Activated naive CD8-positive, alpha-beta T cell treated with anti-CD3 and anti-CD28 coated beads, Interleukin-2, amount 10 ng/mL, durations not matched to agents 7 days and 5 days (primary cell): ENCODE results near the gene CORO2B. TPM values are rescaled to one million over a fixed set of nuclear protein-coding genes. Genes with fewer than 3 reads are reported as not detected.
"Not testable (repeated sequence)": the region's sequence is repeated elsewhere in the genome, so short reads cannot be mapped to it uniquely, and the experiment has no call there.

Experiments
- ATAC-seq: fragments of 150-1000 bp; cut with Tn5 transposase; one replicate; pipeline ENCODE4 v1.10.0; 2021; ENCODE audit warnings: low read depth, moderate library complexity
- POLR2A ChIA-PET: fragments of 350-600 bp; sonication (Branson Sonifier 250); formaldehyde crosslinking; loops from one replicate; lab custom pipeline; 2021; ENCODE audit warnings: antibody characterized with exemption; lab: Charles Lee
- DNase-seq: peaks from one replicate; pipeline ENCODE4 v3.0.0; 2021
- H3K27ac Mint-ChIP-seq: one replicate; pipeline ENCODE4 v1.8.0; 2022; ENCODE audit warnings: mild to moderate bottlenecking, mixed read lengths
- H3K27me3 Mint-ChIP-seq: one replicate; pipeline ENCODE4 v1.8.0; 2022; ENCODE audit warnings: mild to moderate bottlenecking, moderate library complexity, mixed read lengths
- H3K36me3 Mint-ChIP-seq: one replicate; pipeline ENCODE4 v1.8.0; 2021; ENCODE audit warnings: mild to moderate bottlenecking, mixed read lengths
- H3K4me1 Mint-ChIP-seq: one replicate; pipeline ENCODE4 v1.8.0; 2021; ENCODE audit warnings: mixed read lengths
- H3K4me3 Mint-ChIP-seq: one replicate; pipeline ENCODE4 v1.8.0; 2022; ENCODE audit warnings: mild to moderate bottlenecking, moderate library complexity, mixed read lengths
- H3K9me3 Mint-ChIP-seq: one replicate; pipeline ENCODE4 v1.8.0; 2021; ENCODE audit warnings: mixed read lengths
- total RNA-seq, 2 experiments: library from RNA; stranded (reverse); gene quantifications; one replicate each; pipeline ENCODE4 v1.2.3, GENCODE V29; 2021

The CORO2B gene
- total RNA-seq, 2 experiments from 2014 or later = not detected

GRCh38 chr15:68642491-68642845 is 63.7 kb downstream of the CORO2B start:
- no peak overlapping the region for H3K4me3 Mint-ChIP-seq
- ATAC-seq (no peak), DNase-seq (peak; percentile 10)
- no peaks in the 10 kb centered on the region for H3K9me3 Mint-ChIP-seq
- no peak overlapping the region for H3K27ac Mint-ChIP-seq
- peaks cover 1% of the 10 kb centered on the region for H3K4me1 Mint-ChIP-seq
- no peaks in the 10 kb centered on the region for H3K36me3 Mint-ChIP-seq
- peaks cover 5% of the 10 kb centered on the region for H3K27me3 Mint-ChIP-seq
- POLR2A ChIA-PET = no interaction called here

GRCh38 chr15:68643216-68643830 is 64.5 kb downstream of the CORO2B start:
- Mint-ChIP-seq H3K9me3 (no peaks in the 10 kb centered on the region), H3K27ac (no peak overlapping the region), H3K4me1 (peaks cover 1% of the 10 kb centered on the region), H3K4me3 (no peak overlapping the region), H3K27me3 (peaks cover 4% of the 10 kb centered on the region), H3K36me3 (no peaks in the 10 kb centered on the region)
- POLR2A ChIA-PET = no interaction called here
- ATAC-seq (no peak), DNase-seq (peak; percentile 17)

- Mint-ChIP-seq H3K4me3 (no peak overlapping the region), H3K4me1 (peaks cover 1% of the 10 kb centered on the region), H3K36me3 (no peaks in the 10 kb centered on the region), H3K27me3 (peaks cover 2% of the 10 kb centered on the region), H3K27ac (no peak overlapping the region), H3K9me3 (no peaks in the 10 kb centered on the region)
- POLR2A ChIA-PET = no interaction called here
- DNase-seq (peak; percentile 1), ATAC-seq (no peak)
Observed at GRCh38 chr15:68644083-68644904, 65.5 kb downstream of the CORO2B start.

- no peak overlapping the region for H3K27ac Mint-ChIP-seq
- H3K9me3 Mint-ChIP-seq = no peaks in the 10 kb centered on the region
- POLR2A ChIA-PET = no interaction called here
- H3K36me3 Mint-ChIP-seq = no peaks in the 10 kb centered on the region
- peaks cover 1% of the 10 kb centered on the region for H3K4me1 Mint-ChIP-seq
- H3K27me3 Mint-ChIP-seq = peaks cover 2% of the 10 kb centered on the region
- no peak overlapping the region for H3K4me3 Mint-ChIP-seq
- ATAC-seq (no peak), DNase-seq (peak; percentile 9)
Observed at GRCh38 chr15:68644996-68645395, 66.2 kb downstream of the CORO2B start.

- H3K27me3 Mint-ChIP-seq = peaks cover 2% of the 10 kb centered on the region
- DNase-seq = peak; percentile 2
- POLR2A ChIA-PET = no interaction called here
- H3K4me3 Mint-ChIP-seq = no peak overlapping the region
- H3K36me3 Mint-ChIP-seq = no peaks in the 10 kb centered on the region
- no peak for ATAC-seq
- no peak overlapping the region for H3K27ac Mint-ChIP-seq
- no peaks in the 10 kb centered on the region for H3K9me3 Mint-ChIP-seq
- peaks cover 1% of the 10 kb centered on the region for H3K4me1 Mint-ChIP-seq
Observed at GRCh38 chr15:68646156-68646555, 67.4 kb downstream of the CORO2B start.

GRCh38 chr15:68646696-68647095 is 67.9 kb downstream of the CORO2B start:
- Mint-ChIP-seq H3K36me3 (no peaks in the 10 kb centered on the region), H3K4me3 (no peak overlapping the region), H3K27ac (no peak overlapping the region), H3K4me1 (no peaks in the 10 kb centered on the region), H3K9me3 (no peaks in the 10 kb centered on the region), H3K27me3 (peaks cover 2% of the 10 kb centered on the region)
- DNase-seq (peak; percentile 6), ATAC-seq (no peak)
- POLR2A ChIA-PET = no interaction called here

GRCh38 chr15:68647361-68647760 is 68.6 kb downstream of the CORO2B start:
- H3K9me3 Mint-ChIP-seq, H3K4me3 Mint-ChIP-seq, H3K4me1 Mint-ChIP-seq, DNase-seq, H3K27ac Mint-ChIP-seq, H3K27me3 Mint-ChIP-seq, POLR2A ChIA-PET, ATAC-seq, H3K36me3 Mint-ChIP-seq: not testable (repeated sequence)

GRCh38 chr15:68650901-68651709 is 72.3 kb downstream of the CORO2B start:
- no peaks in the 10 kb centered on the region for H3K9me3 Mint-ChIP-seq
- H3K36me3 Mint-ChIP-seq = no peaks in the 10 kb centered on the region
- no peak overlapping the region for H3K4me3 Mint-ChIP-seq
- peaks cover 4% of the 10 kb centered on the region for H3K27me3 Mint-ChIP-seq
- POLR2A ChIA-PET = no interaction called here
- no peaks in the 10 kb centered on the region for H3K4me1 Mint-ChIP-seq
- DNase-seq (peak; percentile 68), ATAC-seq (no peak)
- no peak overlapping the region for H3K27ac Mint-ChIP-seq

- ATAC-seq (no peak), DNase-seq (peak; percentile 13)
- no peak overlapping the region for H3K27ac Mint-ChIP-seq
- H3K4me3 Mint-ChIP-seq = no peak overlapping the region
- no peaks in the 10 kb centered on the region for H3K9me3 Mint-ChIP-seq
- POLR2A ChIA-PET = no interaction called here
- H3K36me3 Mint-ChIP-seq = no peaks in the 10 kb centered on the region
- H3K4me1 Mint-ChIP-seq = no peaks in the 10 kb centered on the region
- H3K27me3 Mint-ChIP-seq = peaks cover 4% of the 10 kb centered on the region
Observed at GRCh38 chr15:68651916-68652525, 73.2 kb downstream of the CORO2B start.

- ATAC-seq (no peak), DNase-seq (peak; percentile 4)
- POLR2A ChIA-PET = no interaction called here
- Mint-ChIP-seq H3K4me3 (no peak overlapping the region), H3K27ac (no peak overlapping the region), H3K36me3 (no peaks in the 10 kb centered on the region), H3K4me1 (no peaks in the 10 kb centered on the region), H3K27me3 (peaks cover 4% of the 10 kb centered on the region), H3K9me3 (no peaks in the 10 kb centered on the region)
Observed at GRCh38 chr15:68653031-68653635, 74.3 kb downstream of the CORO2B start.

- H3K27me3 Mint-ChIP-seq = peaks cover 4% of the 10 kb centered on the region
- H3K4me1 Mint-ChIP-seq = no peaks in the 10 kb centered on the region
- no peak overlapping the region for H3K4me3 Mint-ChIP-seq
- H3K36me3 Mint-ChIP-seq = no peaks in the 10 kb centered on the region
- DNase-seq (no peak), ATAC-seq (no peak)
- POLR2A ChIA-PET = no interaction called here
- no peaks in the 10 kb centered on the region for H3K9me3 Mint-ChIP-seq
- H3K27ac Mint-ChIP-seq = no peak overlapping the region
Observed at GRCh38 chr15:68653801-68654200, 75.0 kb downstream of the CORO2B start.

- Mint-ChIP-seq H3K9me3 (no peaks in the 10 kb centered on the region), H3K4me1 (no peaks in the 10 kb centered on the region), H3K4me3 (no peak overlapping the region), H3K27me3 (peaks cover 4% of the 10 kb centered on the region), H3K36me3 (no peaks in the 10 kb centered on the region), H3K27ac (no peak overlapping the region)
- ATAC-seq (no peak), DNase-seq (peak; percentile 11)
- POLR2A ChIA-PET = no interaction called here
Observed at GRCh38 chr15:68654786-68655560, 76.2 kb downstream of the CORO2B start.
